ENCODE data around the gene GRIN2D. TPM values are rescaled to one million over a fixed set of nuclear protein-coding genes. Genes with fewer than 3 reads are reported as not detected.
A peak's percentile ranks its signal among the peaks of the same experiment; 100 is the strongest.

Gene GRIN2D
- total RNA-seq, 6 experiments from 2014 or later, result 2.8 to 4.4 (median 3.1) TPM

GRCh38 chr19:48364598-48365348, 28.7 kb upstream of the GRIN2D start:
- H3K9me3 Mint-ChIP-seq, result no peaks in the 10 kb centered on the region
- peak overlapping the region; percentile 88; the same call in 1 of the 2 replicates for H3K4me3 Mint-ChIP-seq
- no peak for DNase-seq
- H3K27me3 Mint-ChIP-seq (ENCODE audit: insufficient read depth), result peaks cover 5% of the 10 kb centered on the region
- no peak for TF ChIP-seq CTCF (IDR thresholded peaks at IDR 0.05)
- H3K4me1 Mint-ChIP-seq (ENCODE audit: low read depth), result no peaks in the 10 kb centered on the region
- H3K36me3 Mint-ChIP-seq (ENCODE audit: low read depth), result no peaks in the 10 kb centered on the region; the same call in 1 of the 2 replicates
- peak overlapping the region; percentile 94 for H3K27ac Mint-ChIP-seq

- H3K36me3 Mint-ChIP-seq (ENCODE audit: low read depth), result no peaks in the 10 kb centered on the region; the same call in 1 of the 2 replicates
- no peak overlapping the region for H3K27ac Mint-ChIP-seq
- no peak for DNase-seq
- H3K9me3 Mint-ChIP-seq, result no peaks in the 10 kb centered on the region
- H3K4me3 Mint-ChIP-seq, result no peak overlapping the region
- TF ChIP-seq CTCF (IDR thresholded peaks at IDR 0.05), result no peak
- peaks cover 9% of the 10 kb centered on the region for H3K27me3 Mint-ChIP-seq (ENCODE audit: insufficient read depth)
- no peaks in the 10 kb centered on the region for H3K4me1 Mint-ChIP-seq (ENCODE audit: low read depth)
These were observed 27.9 kb upstream of the GRIN2D start for GRCh38 chr19:48365602-48366001.

- Mint-ChIP-seq H3K9me3 (no peaks in the 10 kb centered on the region), H3K27ac (no peak overlapping the region), H3K27me3 (ENCODE audit: insufficient read depth) (peaks cover 11% of the 10 kb centered on the region), H3K4me3 (no peak overlapping the region), H3K36me3 (ENCODE audit: low read depth) (no peaks in the 10 kb centered on the region), H3K4me1 (ENCODE audit: low read depth) (0 out of 2 replicates have a peak, but pooled peaks cover 5% of the 10 kb centered on the region)
- DNase-seq, result no peak
- no peak for TF ChIP-seq CTCF (IDR thresholded peaks at IDR 0.05)
These were observed 25.6 kb upstream of the GRIN2D start for GRCh38 chr19:48367855-48368254.

GRCh38 chr19:48368936-48369335, 24.5 kb upstream of the GRIN2D start:
- Mint-ChIP-seq H3K4me1 (ENCODE audit: low read depth) (0 out of 2 replicates have a peak, but pooled peaks cover 6% of the 10 kb centered on the region), H3K9me3 (no peaks in the 10 kb centered on the region), H3K27me3 (ENCODE audit: insufficient read depth) (peaks cover 11% of the 10 kb centered on the region), H3K4me3 (no peak overlapping the region), H3K36me3 (ENCODE audit: low read depth) (no peaks in the 10 kb centered on the region), H3K27ac (no peak overlapping the region)
- DNase-seq, result no peak
- TF ChIP-seq CTCF (IDR thresholded peaks at IDR 0.05), result no peak

- 0 out of 2 replicates have a peak, but pooled peaks cover 6% of the 10 kb centered on the region for H3K4me1 Mint-ChIP-seq (ENCODE audit: low read depth)
- peaks cover 11% of the 10 kb centered on the region for H3K27me3 Mint-ChIP-seq (ENCODE audit: insufficient read depth)
- H3K9me3 Mint-ChIP-seq, result no peaks in the 10 kb centered on the region
- H3K27ac Mint-ChIP-seq, result no peak overlapping the region
- no peak overlapping the region for H3K4me3 Mint-ChIP-seq
- TF ChIP-seq CTCF (IDR thresholded peaks at IDR 0.05), result no peak
- DNase-seq, result no peak
- H3K36me3 Mint-ChIP-seq (ENCODE audit: low read depth), result no peaks in the 10 kb centered on the region
These were observed 22.5 kb upstream of the GRIN2D start for GRCh38 chr19:48370955-48371354.
